ENCODE data around the gene IRS2.

IRS2 gene

GRCh38 chr13:109751477-109751876 lies 34.9 kb downstream of the IRS2 start:
- DNase-seq (ENCODE audit: extremely low spot score), result no peak
- CTCF ChIA-PET, result interaction anchor here (1.4 kb wide), 1 partner anchor 22 kb away, joined by 4 read pairs; no protein-coding TSS in a partner anchor
- POLR2A ChIA-PET, result no interaction called here
- TF ChIP-seq CTCF (IDR thresholded peaks at IDR 0.05; ENCODE audit: control extremely low read depth, extremely low read depth, low read depth, missing control alignments), result no peak

GRCh38 chr13:109750221-109750775 lies 36.1 kb downstream of the IRS2 start:
- CTCF ChIA-PET, result interaction anchor here (0.9 to 1.3 kb wide), 2 partner anchors 20 to 1170 kb away, joined by 3 read pairs; no protein-coding TSS in a partner anchor
- DNase-seq (ENCODE audit: extremely low spot score), result no peak
- TF ChIP-seq CTCF (IDR thresholded peaks at IDR 0.05; ENCODE audit: control extremely low read depth, extremely low read depth, low read depth, missing control alignments), result no peak
- POLR2A ChIA-PET, result no interaction called here

- DNase-seq (ENCODE audit: extremely low spot score), result no peak
- no peak for TF ChIP-seq CTCF (IDR thresholded peaks at IDR 0.05; ENCODE audit: control extremely low read depth, extremely low read depth, low read depth, missing control alignments)
- ChIA-PET CTCF (interaction anchor here (0.9 to 1.6 kb wide), 4 partner anchors 9 to 1171 kb away, joined by 3 to 4 read pairs (median 3); no protein-coding TSS in a partner anchor), POLR2A (no interaction called here)
Measured at GRCh38 chr13:109749365-109749764, 37.0 kb downstream of the IRS2 start.

- ChIA-PET CTCF (interaction anchor here (0.7 to 1.6 kb wide), 3 partner anchors 10 to 66 kb away, joined by 3 to 4 read pairs (median 3); no protein-coding TSS in a partner anchor), POLR2A (no interaction called here)
- DNase-seq (ENCODE audit: extremely low spot score), result no peak
- no peak for TF ChIP-seq CTCF (IDR thresholded peaks at IDR 0.05; ENCODE audit: control extremely low read depth, extremely low read depth, low read depth, missing control alignments)
Measured at GRCh38 chr13:109748677-109749076, 37.7 kb downstream of the IRS2 start.

GRCh38 chr13:109747524-109747923 lies 38.9 kb downstream of the IRS2 start:
- DNase-seq (ENCODE audit: extremely low spot score), result no peak
- ChIA-PET POLR2A (no interaction called here), CTCF (interaction anchor here (0.9 kb wide), 1 partner anchor 47 kb away, joined by 3 read pairs; no protein-coding TSS in a partner anchor)
- TF ChIP-seq CTCF (IDR thresholded peaks at IDR 0.05; ENCODE audit: control extremely low read depth, extremely low read depth, low read depth, missing control alignments), result no peak

- POLR2A ChIA-PET, result no interaction called here
- no peak for TF ChIP-seq CTCF (IDR thresholded peaks at IDR 0.05; ENCODE audit: control extremely low read depth, extremely low read depth, low read depth, missing control alignments)
- no peak for DNase-seq (ENCODE audit: extremely low spot score)
- CTCF ChIA-PET, result no interaction called here
Measured at GRCh38 chr13:109746364-109746763, 40.0 kb downstream of the IRS2 start.
